Astrocyte of the cerebellum (primary cell): ENCODE measurements around the gene HLTF.
A peak's percentile ranks its signal among the peaks of the same experiment; 100 is the strongest.

Experiments used
- DNase-seq: peaks from one replicate; pipeline ENCODE4 v3.0.0-alpha.2; 2011; ENCODE audit warnings: low read depth
- H3K4me3 ChIP-seq: 2 replicates; pipeline ENCODE4 v1.5.1; 2011; ENCODE audit warnings: mild to moderate bottlenecking, low read depth, low read length, moderate library complexity
- in situ Hi-C: cut with HindIII; loops from 2 replicates; pipeline ENCODE4 v1.10.0; 2017; ENCODE audit warnings: low sequenced_read_pairs
- TF ChIP-seq, protein P1 (sequence below): IDR thresholded peaks from 2 replicates; pipeline ENCODE4 v1.5.1; 2012; ENCODE audit warnings: low read length, low read depth, moderate library complexity, mild to moderate bottlenecking; ENCODE audit errors: missing control alignments

HLTF gene

DNA sequence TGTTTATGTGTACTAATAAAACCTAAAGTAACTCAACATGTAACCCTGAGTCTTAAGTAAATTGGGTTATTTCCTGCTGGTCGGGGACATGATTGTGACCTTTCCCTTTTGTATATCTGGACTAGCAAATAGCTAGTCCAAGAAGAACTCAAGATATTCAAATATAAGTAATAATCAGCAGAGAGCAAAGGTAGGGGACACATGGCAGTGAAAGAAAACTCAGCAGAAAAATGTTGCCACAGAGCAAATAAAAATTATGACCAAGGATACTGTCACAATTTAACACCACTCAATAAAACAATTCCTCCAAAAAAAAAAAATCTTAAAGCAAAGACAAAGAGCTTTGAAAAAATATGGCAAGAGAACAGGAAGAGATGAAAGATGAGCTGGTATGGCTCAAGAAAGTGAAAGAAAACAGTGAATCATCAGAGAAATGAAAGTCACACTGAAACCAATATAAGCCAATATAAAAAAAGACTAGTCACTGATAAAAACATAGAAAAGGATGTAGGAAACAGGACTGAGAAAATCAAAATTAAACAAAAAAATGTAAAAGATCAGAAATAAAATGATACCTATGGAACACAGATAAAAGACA is 43.4 kb downstream of the HLTF start:
- no peak overlapping the region for H3K4me3 ChIP-seq
- TF ChIP-seq, protein P1, sequence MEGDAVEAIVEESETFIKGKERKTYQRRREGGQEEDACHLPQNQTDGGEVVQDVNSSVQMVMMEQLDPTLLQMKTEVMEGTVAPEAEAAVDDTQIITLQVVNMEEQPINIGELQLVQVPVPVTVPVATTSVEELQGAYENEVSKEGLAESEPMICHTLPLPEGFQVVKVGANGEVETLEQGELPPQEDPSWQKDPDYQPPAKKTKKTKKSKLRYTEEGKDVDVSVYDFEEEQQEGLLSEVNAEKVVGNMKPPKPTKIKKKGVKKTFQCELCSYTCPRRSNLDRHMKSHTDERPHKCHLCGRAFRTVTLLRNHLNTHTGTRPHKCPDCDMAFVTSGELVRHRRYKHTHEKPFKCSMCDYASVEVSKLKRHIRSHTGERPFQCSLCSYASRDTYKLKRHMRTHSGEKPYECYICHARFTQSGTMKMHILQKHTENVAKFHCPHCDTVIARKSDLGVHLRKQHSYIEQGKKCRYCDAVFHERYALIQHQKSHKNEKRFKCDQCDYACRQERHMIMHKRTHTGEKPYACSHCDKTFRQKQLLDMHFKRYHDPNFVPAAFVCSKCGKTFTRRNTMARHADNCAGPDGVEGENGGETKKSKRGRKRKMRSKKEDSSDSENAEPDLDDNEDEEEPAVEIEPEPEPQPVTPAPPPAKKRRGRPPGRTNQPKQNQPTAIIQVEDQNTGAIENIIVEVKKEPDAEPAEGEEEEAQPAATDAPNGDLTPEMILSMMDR, result no peak
- in situ Hi-C loops, result no loop called here
- peak; percentile 9 for DNase-seq

DNA sequence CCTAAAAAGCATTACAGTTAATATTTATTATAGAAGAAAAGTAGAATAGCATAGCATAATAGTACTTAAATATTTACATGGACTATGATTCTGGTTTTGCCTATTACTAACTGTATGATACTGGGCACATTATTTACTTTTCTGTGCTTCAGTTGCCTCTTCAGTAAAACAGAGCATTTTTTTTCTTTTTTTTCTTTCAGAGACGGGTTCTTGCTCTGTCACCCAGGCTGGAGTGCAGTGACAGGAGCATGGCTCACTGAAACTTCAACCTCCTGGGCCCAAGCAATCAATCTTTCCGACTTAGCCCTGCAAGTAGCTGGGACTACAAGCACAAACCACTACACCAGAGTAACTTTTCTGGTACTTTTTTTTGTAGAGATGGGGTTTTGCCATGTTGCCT is 48.0 kb downstream of the HLTF start:
- in situ Hi-C loops, result no loop called here
- H3K4me3 ChIP-seq, result no peak overlapping the region
- DNase-seq, result no peak
- TF ChIP-seq, protein P1, result no peak

DNA sequence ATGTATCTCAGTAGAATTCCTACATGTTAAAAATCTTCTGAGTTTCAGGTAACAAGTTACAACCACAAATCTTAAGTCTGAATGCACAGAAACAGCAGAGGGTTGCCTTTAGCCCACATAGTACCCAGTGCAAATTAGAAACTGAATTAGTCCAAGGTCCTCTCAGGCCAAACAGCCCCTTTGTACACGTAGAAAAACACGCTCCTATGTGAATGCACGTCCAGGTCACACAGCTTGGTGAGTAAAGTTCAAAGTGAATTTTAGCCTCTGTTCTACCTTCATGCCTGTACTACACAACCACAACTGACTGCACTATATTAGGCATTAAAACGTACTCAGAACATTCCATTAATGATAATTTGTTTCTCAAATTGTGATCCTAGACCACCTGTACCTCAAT is 48.6 kb downstream of the HLTF start:
- TF ChIP-seq, protein P1, result no peak
- no peak for DNase-seq
- H3K4me3 ChIP-seq, result no peak overlapping the region
- in situ Hi-C loops, result no loop called here

DNA sequence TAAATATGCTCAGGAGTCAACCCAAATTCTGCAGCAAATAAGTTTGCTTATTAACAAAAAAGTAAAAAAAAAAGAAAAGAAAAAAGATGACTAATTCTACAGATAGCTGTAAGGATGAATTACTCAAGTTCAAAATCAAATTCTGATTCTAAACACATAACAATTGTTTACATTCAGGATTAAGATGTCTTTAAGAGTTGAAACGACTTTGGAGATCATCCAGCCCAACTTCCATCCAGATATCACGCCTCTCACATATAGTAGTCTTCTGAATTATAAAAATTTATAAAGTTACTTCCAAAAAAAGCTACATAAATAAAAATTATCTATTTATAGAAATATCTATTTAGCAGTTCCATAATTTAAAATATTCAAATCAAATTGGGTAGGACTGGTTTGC is 55.2 kb downstream of the HLTF start:
- no peak for DNase-seq
- in situ Hi-C loops, result loop anchor here (5.0 kb wide), 1 partner anchor 64 kb away; no protein-coding TSS in a partner anchor
- H3K4me3 ChIP-seq, result no peak overlapping the region
- TF ChIP-seq, protein P1, result no peak

DNA sequence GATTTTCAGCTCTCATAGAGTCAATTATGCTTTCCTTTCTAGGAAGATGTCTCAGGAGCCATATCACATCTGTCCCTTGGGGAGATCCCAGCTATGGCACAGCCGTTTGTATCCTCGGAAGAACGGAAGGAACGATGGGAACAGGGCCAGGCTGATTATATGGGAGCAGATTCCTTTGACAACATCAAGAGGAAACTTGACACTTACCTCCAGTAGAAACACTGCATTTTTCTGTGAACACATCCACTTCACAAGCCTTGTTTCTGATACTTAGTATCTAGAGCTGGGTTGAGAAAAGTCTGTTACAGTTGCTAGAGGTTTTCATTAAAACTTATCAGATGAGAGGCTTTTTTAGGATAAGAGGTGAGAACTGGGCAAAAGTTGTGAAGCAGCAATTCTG is 59.6 kb downstream of the HLTF start:
- in situ Hi-C loops, result no loop called here
- TF ChIP-seq, protein P1, result no peak
- no peak overlapping the region for H3K4me3 ChIP-seq
- no peak for DNase-seq

DNA sequence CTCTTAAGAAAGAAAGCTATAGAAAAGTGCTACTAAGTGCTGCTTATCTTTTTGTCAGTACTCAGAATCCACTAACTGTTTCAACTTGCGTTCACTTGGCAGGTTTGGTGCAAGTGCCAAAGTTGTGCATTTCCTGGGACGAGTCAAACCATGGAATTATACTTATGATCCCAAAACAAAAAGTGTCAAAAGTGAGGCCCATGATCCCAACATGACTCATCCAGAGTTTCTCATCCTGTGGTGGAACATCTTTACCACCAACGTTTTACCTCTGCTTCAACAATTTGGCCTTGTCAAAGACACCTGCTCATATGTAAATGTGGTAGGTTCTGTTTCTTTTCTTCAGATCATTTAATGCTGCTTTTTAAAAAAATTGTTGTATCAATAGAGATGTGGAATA is 62.4 kb downstream of the HLTF start:
- in situ Hi-C loops, result no loop called here
- H3K4me3 ChIP-seq, result no peak overlapping the region
- TF ChIP-seq, protein P1, result no peak
- DNase-seq, result no peak
